GM18907 (cell line): ENCODE measurements around the gene LRRC3.

Source experiments
- ATAC-seq: cut with Tn5 transposase; IDR thresholded peaks from one replicate; pipeline ENCODE4 v1.9.1; 2021; ENCODE audit warnings: mild to moderate bottlenecking, moderate library complexity; ENCODE audit not compliant: unreplicated experiment

Gene LRRC3

GRCh38 chr21:44423941-44424607, 31.2 kb upstream of the LRRC3 start:
- no peak for ATAC-seq

- no peak for ATAC-seq
These were observed 30.6 kb upstream of the LRRC3 start for GRCh38 chr21:44424608-44425306.

- no peak for ATAC-seq
These were observed 29.9 kb upstream of the LRRC3 start for GRCh38 chr21:44425307-44425894.

- ATAC-seq, result no peak
These were observed 29.2 kb upstream of the LRRC3 start for GRCh38 chr21:44425895-44426662.

GRCh38 chr21:44426663-44427191, 28.6 kb upstream of the LRRC3 start:
- no peak for ATAC-seq

GRCh38 chr21:44427241-44428120, 27.8 kb upstream of the LRRC3 start:
- ATAC-seq, result no peak

GRCh38 chr21:44428281-44428960, 26.9 kb upstream of the LRRC3 start:
- ATAC-seq, result no peak

- no peak for ATAC-seq
These were observed 25.4 kb upstream of the LRRC3 start for GRCh38 chr21:44429894-44430293.

GRCh38 chr21:44431300-44431699, 24.0 kb upstream of the LRRC3 start:
- ATAC-seq, result no peak

- no peak for ATAC-seq
These were observed 22.2 kb upstream of the LRRC3 start for GRCh38 chr21:44432841-44433790.

- no peak for ATAC-seq
These were observed 21.3 kb upstream of the LRRC3 start for GRCh38 chr21:44433791-44434567.

GRCh38 chr21:44434568-44434925, 20.8 kb upstream of the LRRC3 start:
- no peak for ATAC-seq

- no peak for ATAC-seq
These were observed 20.2 kb upstream of the LRRC3 start for GRCh38 chr21:44434936-44435635.

GRCh38 chr21:44436111-44436611, 19.1 kb upstream of the LRRC3 start:
- no peak for ATAC-seq

- no peak for ATAC-seq
These were observed 18.4 kb upstream of the LRRC3 start for GRCh38 chr21:44436958-44437357.

- no peak for ATAC-seq
These were observed 18.0 kb upstream of the LRRC3 start for GRCh38 chr21:44437371-44437695.

- ATAC-seq, result no peak
These were observed 17.4 kb upstream of the LRRC3 start for GRCh38 chr21:44437696-44438431.
